Epithelial cell of proximal tubule (primary cell): ENCODE results near the gene MPZL1. TPM values are rescaled to one million over a fixed set of nuclear protein-coding genes. Genes with fewer than 3 reads are reported as not detected.

Experiments used
- DNase-seq: peaks from one replicate; pipeline ENCODE4 v3.0.0-alpha.2; 2011; ENCODE audit warnings: low read depth
- H3K4me3 ChIP-seq: 2 replicates; pipeline ENCODE4 v1.5.1; 2011; ENCODE audit warnings: low read depth, mild to moderate bottlenecking, low read length
- total RNA-seq: library from RNA; depleted of rRNA; stranded (reverse); fragments of >200 nt; gene quantifications from 2 replicates; pipeline ENCODE4 v1.2.3, GENCODE V29; 2015
- TF ChIP-seq, protein P1 (sequence below): conservative IDR thresholded peaks from 2 replicates; pipeline ENCODE4 v1.5.1; 2012; ENCODE audit warnings: low read depth, mild to moderate bottlenecking, low read length

The MPZL1 gene
- 43.0 and 66.8 TPM in 2 replicates for total RNA-seq

DNA sequence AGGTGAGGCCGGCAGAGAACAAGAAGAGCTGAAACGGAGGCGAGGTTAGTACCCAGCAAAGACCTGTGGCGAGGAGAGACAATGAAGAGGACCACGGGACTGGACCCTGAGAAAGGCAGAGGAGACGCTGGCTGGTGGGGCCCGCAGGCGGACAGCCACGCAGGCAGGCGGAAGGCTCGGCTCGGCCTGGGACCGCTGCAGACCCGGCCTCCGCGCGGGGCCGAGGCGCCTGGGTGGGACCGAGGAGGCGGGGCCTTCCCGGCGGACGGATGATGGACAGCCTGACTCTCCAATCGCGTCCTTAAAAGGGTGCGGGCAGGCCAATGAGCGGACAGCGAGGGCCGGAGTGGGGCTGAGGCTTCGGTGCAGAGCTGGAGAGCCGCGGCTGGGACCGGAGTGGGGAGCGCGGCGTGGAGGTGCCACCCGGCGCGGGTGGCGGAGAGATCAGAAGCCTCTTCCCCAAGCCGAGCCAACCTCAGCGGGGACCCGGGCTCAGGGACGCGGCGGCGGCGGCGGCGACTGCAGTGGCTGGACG, at the start of gene MPZL1:
Gene MPZL1, plus strand, starts transcription at position 366 of the 535 bp plus-strand sequence. CDS start 170 bp downstream, outside the sequence.
- peak within 1 kb of the TSS; percentile 70 for H3K4me3 ChIP-seq
- TF ChIP-seq, protein P1, sequence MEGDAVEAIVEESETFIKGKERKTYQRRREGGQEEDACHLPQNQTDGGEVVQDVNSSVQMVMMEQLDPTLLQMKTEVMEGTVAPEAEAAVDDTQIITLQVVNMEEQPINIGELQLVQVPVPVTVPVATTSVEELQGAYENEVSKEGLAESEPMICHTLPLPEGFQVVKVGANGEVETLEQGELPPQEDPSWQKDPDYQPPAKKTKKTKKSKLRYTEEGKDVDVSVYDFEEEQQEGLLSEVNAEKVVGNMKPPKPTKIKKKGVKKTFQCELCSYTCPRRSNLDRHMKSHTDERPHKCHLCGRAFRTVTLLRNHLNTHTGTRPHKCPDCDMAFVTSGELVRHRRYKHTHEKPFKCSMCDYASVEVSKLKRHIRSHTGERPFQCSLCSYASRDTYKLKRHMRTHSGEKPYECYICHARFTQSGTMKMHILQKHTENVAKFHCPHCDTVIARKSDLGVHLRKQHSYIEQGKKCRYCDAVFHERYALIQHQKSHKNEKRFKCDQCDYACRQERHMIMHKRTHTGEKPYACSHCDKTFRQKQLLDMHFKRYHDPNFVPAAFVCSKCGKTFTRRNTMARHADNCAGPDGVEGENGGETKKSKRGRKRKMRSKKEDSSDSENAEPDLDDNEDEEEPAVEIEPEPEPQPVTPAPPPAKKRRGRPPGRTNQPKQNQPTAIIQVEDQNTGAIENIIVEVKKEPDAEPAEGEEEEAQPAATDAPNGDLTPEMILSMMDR, result no peak
- no peak for DNase-seq

DNA sequence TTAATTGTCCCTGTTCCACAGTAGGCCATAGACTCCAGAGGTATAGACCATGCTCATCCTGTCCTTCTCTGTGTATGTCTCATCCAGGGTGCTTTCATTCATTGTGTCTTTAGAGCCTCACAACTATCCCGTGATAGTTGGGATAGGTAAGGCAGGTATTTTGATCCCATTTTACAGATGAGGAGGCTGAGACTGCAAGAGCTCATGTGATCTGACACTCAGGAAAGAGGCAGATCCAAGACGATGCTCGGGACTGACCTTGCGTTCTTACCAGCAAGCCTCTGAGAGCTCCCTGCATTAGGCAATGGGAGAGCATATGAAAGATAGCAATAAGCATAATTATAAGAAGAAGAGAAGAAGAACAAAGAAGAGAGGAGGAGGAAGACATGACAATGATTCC, 49.0 kb upstream of the MPZL1 start:
- DNase-seq, result no peak
- TF ChIP-seq, protein P1, result no peak
- no peak overlapping the region for H3K4me3 ChIP-seq

DNA sequence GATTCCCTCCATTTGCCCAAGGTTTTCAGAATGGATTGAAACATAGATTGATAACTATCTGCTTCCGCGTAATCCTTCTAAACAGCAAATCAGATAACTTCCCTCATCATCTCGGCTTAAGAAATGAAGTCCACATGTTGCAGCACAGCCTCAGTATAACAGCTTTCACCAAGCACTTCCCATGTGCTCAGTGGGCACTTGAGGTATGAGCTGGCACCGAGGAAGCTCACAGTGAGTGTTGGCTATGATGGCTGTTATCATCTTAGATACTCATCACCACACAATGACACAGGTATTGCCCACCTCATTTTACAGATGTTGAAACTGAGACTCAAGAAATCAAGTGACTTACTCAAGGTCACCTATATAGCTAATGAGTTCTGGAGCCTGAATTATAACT, 48.5 kb upstream of the MPZL1 start:
- H3K4me3 ChIP-seq, result no peak overlapping the region
- DNase-seq, result no peak
- TF ChIP-seq, protein P1, result no peak

DNA sequence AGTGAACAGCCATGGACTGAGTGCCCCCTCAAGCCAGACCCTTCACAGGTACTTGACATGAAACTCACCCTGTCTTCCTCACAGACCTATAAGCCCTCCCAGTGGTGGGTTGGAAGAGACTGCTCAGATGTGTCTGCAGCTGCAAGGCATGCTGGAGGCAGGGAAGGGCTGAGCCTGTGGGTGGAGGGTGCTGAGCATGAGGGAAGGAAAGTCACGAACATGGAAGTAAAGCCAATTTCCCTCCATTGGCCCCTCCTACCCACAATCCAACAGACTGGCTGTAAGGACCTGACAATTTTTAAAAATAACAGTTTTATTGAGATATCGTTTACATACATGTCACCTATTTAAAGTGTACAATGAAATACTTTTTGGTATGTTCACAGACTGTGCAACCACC, 47.6 kb upstream of the MPZL1 start:
- TF ChIP-seq, protein P1, result no peak

DNA sequence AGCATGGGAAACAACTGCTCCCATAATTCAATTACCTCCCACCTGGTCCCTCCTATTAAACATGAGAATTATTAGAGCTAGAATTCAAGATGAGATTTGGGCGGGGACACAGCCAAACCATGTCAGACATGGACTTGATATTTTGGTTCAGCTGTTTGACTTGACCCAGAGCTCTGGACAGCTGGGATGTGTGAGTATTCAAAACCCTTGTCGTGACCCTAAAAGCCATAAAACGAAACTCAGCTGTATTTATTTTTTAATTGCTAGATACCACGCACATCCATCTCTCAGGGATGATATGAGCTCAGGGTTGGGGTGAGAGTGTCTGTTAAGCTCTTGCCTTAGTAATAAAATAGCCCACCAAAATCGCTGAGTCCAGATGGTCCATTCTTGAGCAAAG, 46.3 kb upstream of the MPZL1 start:
- TF ChIP-seq, protein P1, result no peak
- DNase-seq, result no peak
- no peak overlapping the region for H3K4me3 ChIP-seq

More for the DNA sequence above, 47.6 kb upstream of the MPZL1 start:
- no peak for DNase-seq
- H3K4me3 ChIP-seq, result no peak overlapping the region

DNA sequence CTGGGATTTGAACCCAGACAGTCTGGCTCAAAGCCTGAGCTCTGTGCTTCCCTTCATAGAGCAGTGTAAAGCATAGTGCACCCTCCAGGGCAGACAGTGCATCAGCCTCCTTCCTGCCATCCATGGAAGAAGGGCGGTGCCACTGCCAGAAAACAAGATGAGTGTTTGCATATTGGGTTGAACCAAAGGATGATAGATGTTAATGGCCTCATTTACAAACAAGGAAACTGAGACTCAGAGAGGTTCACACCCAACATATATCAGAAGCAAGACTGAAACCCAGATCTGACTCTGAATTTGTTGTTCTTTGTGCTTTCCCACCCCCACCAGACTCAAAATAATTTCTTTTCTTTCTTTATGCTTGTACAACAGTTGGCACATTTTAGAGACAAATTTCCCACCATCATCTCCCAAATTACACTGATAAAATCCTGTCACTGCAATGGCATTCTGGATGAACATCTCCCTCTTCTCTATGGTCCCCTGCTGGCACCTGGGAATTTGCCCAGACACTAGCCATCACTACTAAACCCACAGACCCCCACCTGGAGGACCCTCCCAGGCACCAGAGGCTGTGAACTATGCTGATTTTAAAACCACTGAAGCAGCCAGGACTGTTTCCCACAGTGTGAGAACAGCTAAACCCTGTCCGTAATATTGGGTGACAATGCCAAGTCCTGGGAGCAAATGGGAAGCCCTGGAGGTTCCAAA, 45.4 kb upstream of the MPZL1 start:
- no peak for DNase-seq
- H3K4me3 ChIP-seq, result no peak overlapping the region
- TF ChIP-seq, protein P1, result no peak
